Fibroblast of upper back skin (primary cell): ENCODE measurements around the gene DDX31.

ENCODE experiments used
- DNase-seq: peaks from one replicate; pipeline ENCODE4 v3.0.0-alpha.2; 2013

The DDX31 gene

GRCh38 chr9:132543960-132544359 lies 125.8 kb downstream of the DDX31 start:
- DNase-seq: no peak

- DNase-seq: no peak
Measured at GRCh38 chr9:132543251-132543650, 126.5 kb downstream of the DDX31 start.
